H1 (cell line): ENCODE measurements around the gene TEX2. TPM values are rescaled to one million over a fixed set of nuclear protein-coding genes. Genes with fewer than 3 reads are reported as not detected.

Source experiments
- ATF3 ChIP-seq: IDR thresholded peaks from 2 replicates; pipeline ENCODE4 v1.6.1; 2011; ENCODE audit warnings: low read depth, mild to moderate bottlenecking, low read length; ENCODE audit not compliant: insufficient read depth
- CHD1 ChIP-seq: IDR thresholded peaks from 2 replicates; pipeline ENCODE4 v1.6.1; 2012; ENCODE audit warnings: low read depth, low read length, improper control_type of control experiment
- CHD7 ChIP-seq: fragments of 300-600 bp; sonication (generic); IDR thresholded peaks from 2 replicates; pipeline ENCODE4 v1.7.1; 2012; ENCODE audit warnings: low read length, moderate library complexity, mild to moderate bottlenecking, inconsistent platforms; ENCODE audit not compliant: insufficient replicate concordance
- RNF2 ChIP-seq: fragments of 200-900, 300-1000 bp; sonication (generic); IDR thresholded peaks from 2 replicates; pipeline ENCODE4 v1.7.1; 2016; ENCODE audit warnings: borderline replicate concordance, low read depth, mild to moderate bottlenecking, antibody characterized with exemption, low read length; ENCODE audit not compliant: poor library complexity, severe bottlenecking; ENCODE audit errors: missing control alignments
- polyA plus RNA-seq, 7 experiments: library from polyadenylated mRNA; depleted of rRNA in 3 of 7; stranded (reverse) in 5 of 7; unstranded in 2 of 7; fragments of >200 nt in 5 of 7; fragments of 200-250 nt in 2 of 7; gene quantifications; 1 replicate in 5 of 7; 2 replicates in 1 of 7; 4 replicates in 1 of 7; pipeline versions ENCODE4 v1.2.1 to v1.2.3, GENCODE V29; 2011 to 2013; ENCODE audit warnings: missing spikeins in 2 of 7, mixed read lengths in 2 of 7
- total RNA-seq: library from RNA; stranded (reverse); fragmentation: NEBNext Ultra II Directional; extraction: Animal tissue kit (Norgen Biotek cat#: 25700); gene quantifications from 2 replicates; pipeline ENCODE4 v1.2.1, GENCODE V29; 2021
- TF ChIP-seq, protein P1 (sequence below): IDR thresholded peaks from 2 replicates; pipeline ENCODE4 v1.6.1; 2011; ENCODE audit warnings: low read length, improper control_type of control experiment
- TF ChIP-seq, protein P2 (sequence below): IDR thresholded peaks from 2 replicates; pipeline ENCODE4 v1.6.1; 2012; ENCODE audit warnings: low read length, inconsistent platforms

The TEX2 gene
- total and polyA plus RNA-seq, 2 of the 8 experiments (the other 6 are each of a cell fraction or from before 2014, with no cell fraction given), result 6.1 to 15.6 TPM

- no peak for TF ChIP-seq CHD7
- TF ChIP-seq, protein P1, sequence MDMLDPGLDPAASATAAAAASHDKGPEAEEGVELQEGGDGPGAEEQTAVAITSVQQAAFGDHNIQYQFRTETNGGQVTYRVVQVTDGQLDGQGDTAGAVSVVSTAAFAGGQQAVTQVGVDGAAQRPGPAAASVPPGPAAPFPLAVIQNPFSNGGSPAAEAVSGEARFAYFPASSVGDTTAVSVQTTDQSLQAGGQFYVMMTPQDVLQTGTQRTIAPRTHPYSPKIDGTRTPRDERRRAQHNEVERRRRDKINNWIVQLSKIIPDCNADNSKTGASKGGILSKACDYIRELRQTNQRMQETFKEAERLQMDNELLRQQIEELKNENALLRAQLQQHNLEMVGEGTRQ, result no peak
- TF ChIP-seq RNF2, result no peak
- TF ChIP-seq ATF3, result no peak
- TF ChIP-seq CHD1, result no peak
- TF ChIP-seq, protein P2, sequence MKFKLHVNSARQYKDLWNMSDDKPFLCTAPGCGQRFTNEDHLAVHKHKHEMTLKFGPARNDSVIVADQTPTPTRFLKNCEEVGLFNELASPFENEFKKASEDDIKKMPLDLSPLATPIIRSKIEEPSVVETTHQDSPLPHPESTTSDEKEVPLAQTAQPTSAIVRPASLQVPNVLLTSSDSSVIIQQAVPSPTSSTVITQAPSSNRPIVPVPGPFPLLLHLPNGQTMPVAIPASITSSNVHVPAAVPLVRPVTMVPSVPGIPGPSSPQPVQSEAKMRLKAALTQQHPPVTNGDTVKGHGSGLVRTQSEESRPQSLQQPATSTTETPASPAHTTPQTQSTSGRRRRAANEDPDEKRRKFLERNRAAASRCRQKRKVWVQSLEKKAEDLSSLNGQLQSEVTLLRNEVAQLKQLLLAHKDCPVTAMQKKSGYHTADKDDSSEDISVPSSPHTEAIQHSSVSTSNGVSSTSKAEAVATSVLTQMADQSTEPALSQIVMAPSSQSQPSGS, result no peak
Observed at GRCh38 chr17:64240741-64241347, 22.2 kb downstream of the TEX2 start (continued).
